Gastrocnemius medialis (tissue), 4 donors: ENCODE data around the gene TUBD1. TPM values are rescaled to one million over a fixed set of nuclear protein-coding genes. Genes with fewer than 3 reads are reported as not detected.
"Not testable (repeated sequence)": the region's sequence is repeated elsewhere in the genome, so short reads cannot be mapped to it uniquely, and the experiment has no call there.

Experiments
- ATAC-seq, 2 donors: fragments of 150-250 bp; one replicate each; pipeline ENCODE4 v1.9.1; 2016
- DNase-seq, 2 donors: peaks; one replicate each; pipeline ENCODE4 v3.0.0-alpha.2; 2019
- H3K27ac ChIP-seq, 4 donors: fragments of 200-600 bp; sonication (generic); 1 replicate in 1 of 4; 2 replicates in 3 of 4; pipeline ENCODE4 v1.5.1; 2016 to 2018; ENCODE audit warnings: mild to moderate bottlenecking in 2 of 4, moderate library complexity in 1 of 4
- H3K27me3 ChIP-seq, 3 donors: fragments of 200-600 bp; sonication (generic) in 2 of 3; 1 replicate in 1 of 3; 2 replicates in 2 of 3; pipeline versions ENCODE4 v1.5.1 to v1.6.0; 2016 to 2019; ENCODE audit warnings: mild to moderate bottlenecking in 1 of 3, moderate library complexity in 1 of 3
- H3K36me3 ChIP-seq, 2 donors: fragments of 200-600 bp; sonication (generic) in 1 of 2; one replicate each; pipeline ENCODE4 v1.5.1; 2017 to 2018
- H3K4me1 ChIP-seq, 2 donors: fragments of 200-600 bp; sonication (generic) in 1 of 2; one replicate each; pipeline ENCODE4 v1.5.1; 2016 to 2017; ENCODE audit warnings: mild to moderate bottlenecking in 2 of 2
- H3K4me3 ChIP-seq, 4 donors: fragments of 200-600 bp; sonication (generic) in 3 of 4; 1 replicate in 1 of 4; 2 replicates in 3 of 4; pipeline ENCODE4 v1.5.1; 2016 to 2019; ENCODE audit warnings: mild to moderate bottlenecking in 2 of 4
- H3K9me3 ChIP-seq, 3 donors: fragments of 200-600 bp; sonication (generic) in 2 of 3; 1 replicate in 1 of 3; 2 replicates in 2 of 3; pipeline ENCODE4 v1.5.1; 2016 to 2019
- POLR2A ChIP-seq, 2 donors: fragments of 450-650 bp; IDR thresholded peaks; one replicate each; pipeline ENCODE4 v1.6.1; 2017; ENCODE audit warnings: antibody characterized with exemption in 2 of 2, mild to moderate bottlenecking in 2 of 2, moderate library complexity in 2 of 2
- in situ Hi-C, 4 donors: fragments of 200-750 bp; cut with MboI; loops; one replicate each; pipeline versions ENCODE4 v1.15.0 to v1.8.0; 2017; ENCODE audit warnings: low sequenced_read_pairs in 4 of 4
- intact Hi-C: fragments of 100-400 bp; cut with DNase I; formaldehyde crosslinking; loops from one replicate; pipeline ENCODE4 v1.15.1; 2023; ENCODE audit warnings: low total_unique reads
- total RNA-seq, 4 donors: library from RNA; depleted of rRNA; stranded (reverse); fragments of >200 nt; gene quantifications; one replicate each; pipeline versions ENCODE4 v1.1.0 to v1.2.3, GENCODE V29; 2016
- TF ChIP-seq, protein P1 (sequence below), 5 experiments: fragments of 450-650 bp in 3 of 5; fragments of 200-600 bp in 2 of 5; sonication (generic) in 2 of 5; IDR thresholded peaks in 4 of 5; conservative IDR thresholded peaks in 1 of 5; 1 replicate in 4 of 5; 2 replicates in 1 of 5; pipeline ENCODE4 v1.5.1; 2016 to 2019; ENCODE audit warnings: antibody characterized with exemption in 5 of 5, mild to moderate bottlenecking in 3 of 5, moderate library complexity in 3 of 5

Gene TUBD1
- total RNA-seq, 4 donors from 2014 or later: 5.4 to 9.2 (median 9.2) TPM

GRCh38 chr17:59878624-59879023, 14.1 kb downstream of the TUBD1 start:
- no peaks in the 10 kb centered on the region for H3K4me1 ChIP-seq
- DNase-seq (no peak), ATAC-seq (no peak)
- in situ Hi-C loops: no loop called here
- H3K27me3 ChIP-seq: no peaks in the 10 kb centered on the region
- intact Hi-C loops: no loop called here
- no peaks in the 10 kb centered on the region for H3K9me3 ChIP-seq
- peaks cover 0 to 59% of the 10 kb centered on the region in 2 donors for H3K36me3 ChIP-seq
- TF ChIP-seq, protein P1, sequence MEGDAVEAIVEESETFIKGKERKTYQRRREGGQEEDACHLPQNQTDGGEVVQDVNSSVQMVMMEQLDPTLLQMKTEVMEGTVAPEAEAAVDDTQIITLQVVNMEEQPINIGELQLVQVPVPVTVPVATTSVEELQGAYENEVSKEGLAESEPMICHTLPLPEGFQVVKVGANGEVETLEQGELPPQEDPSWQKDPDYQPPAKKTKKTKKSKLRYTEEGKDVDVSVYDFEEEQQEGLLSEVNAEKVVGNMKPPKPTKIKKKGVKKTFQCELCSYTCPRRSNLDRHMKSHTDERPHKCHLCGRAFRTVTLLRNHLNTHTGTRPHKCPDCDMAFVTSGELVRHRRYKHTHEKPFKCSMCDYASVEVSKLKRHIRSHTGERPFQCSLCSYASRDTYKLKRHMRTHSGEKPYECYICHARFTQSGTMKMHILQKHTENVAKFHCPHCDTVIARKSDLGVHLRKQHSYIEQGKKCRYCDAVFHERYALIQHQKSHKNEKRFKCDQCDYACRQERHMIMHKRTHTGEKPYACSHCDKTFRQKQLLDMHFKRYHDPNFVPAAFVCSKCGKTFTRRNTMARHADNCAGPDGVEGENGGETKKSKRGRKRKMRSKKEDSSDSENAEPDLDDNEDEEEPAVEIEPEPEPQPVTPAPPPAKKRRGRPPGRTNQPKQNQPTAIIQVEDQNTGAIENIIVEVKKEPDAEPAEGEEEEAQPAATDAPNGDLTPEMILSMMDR (IDR thresholded peaks at IDR 0.05 in 4 of 5, conservative IDR thresholded peaks at IDR 0.05 in 1 of 5): no peak
- TF ChIP-seq POLR2A (IDR thresholded peaks at IDR 0.05): no peak
- H3K4me3 ChIP-seq: no peak overlapping the region
- no peak overlapping the region for H3K27ac ChIP-seq

DNA sequence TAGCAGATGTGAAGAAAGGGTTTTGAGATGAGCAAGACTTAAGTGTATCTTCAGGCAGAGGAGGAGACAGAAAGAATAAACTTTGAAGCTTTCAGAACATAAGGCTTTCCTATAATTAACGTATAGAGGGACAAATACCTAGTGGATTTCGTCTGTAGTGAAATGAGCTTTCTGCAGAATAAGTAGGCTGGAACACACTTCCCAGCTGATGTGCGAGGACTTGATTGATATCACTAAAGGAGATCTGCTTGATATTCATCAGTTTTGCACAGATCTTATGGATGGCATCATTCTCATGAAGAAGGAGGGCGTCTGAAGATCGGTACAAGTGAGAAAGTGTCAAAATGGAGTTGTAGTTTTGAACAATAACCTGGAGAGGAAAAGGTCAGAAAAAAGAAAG, 14.8 kb downstream of the TUBD1 start:
- DNase-seq (no peak), ATAC-seq (no peak)
- in situ Hi-C loops (no loop called here), intact Hi-C loops (no loop called here)
- Histone ChIP-seq H3K27me3 (no peaks in the 10 kb centered on the region), H3K4me1 (no peaks in the 10 kb centered on the region), H3K4me3 (no peak overlapping the region), H3K27ac (no peak overlapping the region), H3K36me3 (peaks cover 0 to 59% of the 10 kb centered on the region in 2 donors), H3K9me3 (no peaks in the 10 kb centered on the region)
- no peak for TF ChIP-seq POLR2A (IDR thresholded peaks at IDR 0.05)
- TF ChIP-seq, protein P1 (IDR thresholded peaks at IDR 0.05 in 4 of 5, conservative IDR thresholded peaks at IDR 0.05 in 1 of 5): no peak

DNA sequence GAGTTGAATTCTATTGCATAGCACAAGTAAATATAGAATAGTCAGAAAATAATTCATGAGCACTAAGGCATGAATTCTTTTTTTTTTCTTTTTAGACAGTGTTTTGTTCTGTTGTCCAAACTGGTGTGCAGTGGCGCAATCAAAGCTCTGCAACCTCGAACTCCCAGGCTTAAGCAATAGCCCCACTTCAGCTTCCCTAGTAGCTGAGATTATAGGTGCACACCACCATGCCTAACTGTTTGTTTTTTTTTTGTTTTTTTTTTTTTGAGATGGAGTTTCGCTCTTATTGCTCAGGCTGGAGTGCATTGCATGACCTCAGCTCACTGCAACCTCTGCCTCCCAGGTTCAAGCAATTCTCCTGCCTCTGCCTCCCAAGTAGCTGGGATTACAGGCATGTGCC, 16.6 kb downstream of the TUBD1 start:
- H3K27ac ChIP-seq: no peak overlapping the region
- no peaks in the 10 kb centered on the region for H3K27me3 ChIP-seq
- DNase-seq (no peak), ATAC-seq (no peak)
- intact Hi-C loops (no loop called here), in situ Hi-C loops (no loop called here)
- H3K4me3 ChIP-seq: no peak overlapping the region
- TF ChIP-seq, protein P1 (IDR thresholded peaks at IDR 0.05 in 4 of 5, conservative IDR thresholded peaks at IDR 0.05 in 1 of 5): no peak
- TF ChIP-seq POLR2A (IDR thresholded peaks at IDR 0.05): no peak
- peaks cover 0 to 50% of the 10 kb centered on the region in 2 donors for H3K36me3 ChIP-seq
- H3K4me1 ChIP-seq: no peaks in the 10 kb centered on the region
- no peaks in the 10 kb centered on the region for H3K9me3 ChIP-seq

DNA sequence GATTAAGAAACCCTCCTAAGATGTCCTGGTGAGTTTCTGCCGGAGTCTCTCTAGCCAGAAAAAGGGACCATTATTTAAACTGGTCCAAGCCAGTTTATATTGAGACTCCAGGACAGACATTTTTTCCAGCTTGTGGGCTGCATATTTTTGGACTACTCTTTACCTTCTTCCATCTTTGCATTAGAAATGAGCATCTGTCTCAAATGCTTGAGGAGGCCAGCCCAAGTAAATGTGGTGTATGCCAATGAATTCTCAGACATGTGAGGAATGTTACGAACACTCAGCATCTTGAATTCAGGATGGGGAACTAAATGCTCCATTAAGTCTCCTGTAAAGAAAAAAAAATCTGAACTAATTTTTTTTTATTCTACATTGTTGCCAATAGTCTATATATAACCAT, 18.4 kb downstream of the TUBD1 start:
- no peak overlapping the region for H3K4me3 ChIP-seq
- no peaks in the 10 kb centered on the region for H3K27me3 ChIP-seq
- no peaks in the 10 kb centered on the region for H3K9me3 ChIP-seq
- DNase-seq (no peak), ATAC-seq (no peak)
- H3K27ac ChIP-seq: no peak overlapping the region
- TF ChIP-seq POLR2A (IDR thresholded peaks at IDR 0.05): no peak
- TF ChIP-seq, protein P1 (IDR thresholded peaks at IDR 0.05 in 4 of 5, conservative IDR thresholded peaks at IDR 0.05 in 1 of 5): no peak
- intact Hi-C loops (no loop called here), in situ Hi-C loops (no loop called here)
- peaks cover 0 to 41% of the 10 kb centered on the region in 2 donors for H3K36me3 ChIP-seq
- no peaks in the 10 kb centered on the region for H3K4me1 ChIP-seq

- H3K4me1 ChIP-seq, H3K27ac ChIP-seq, in situ Hi-C loops, H3K27me3 ChIP-seq, intact Hi-C loops, DNase-seq, H3K4me3 ChIP-seq, H3K9me3 ChIP-seq, ATAC-seq: not testable (repeated sequence)
- peaks cover 0 to 41% of the 10 kb centered on the region in 2 donors for H3K36me3 ChIP-seq
Observed at GRCh38 chr17:59873414-59873813, 19.3 kb downstream of the TUBD1 start.
